ENCODE results near the gene ETFB. TPM values are rescaled to one million over a fixed set of nuclear protein-coding genes. Genes with fewer than 3 reads are reported as not detected.

ETFB gene
- total RNA-seq, 1 experiment from 2014 or later, result 66.2 TPM

DNA sequence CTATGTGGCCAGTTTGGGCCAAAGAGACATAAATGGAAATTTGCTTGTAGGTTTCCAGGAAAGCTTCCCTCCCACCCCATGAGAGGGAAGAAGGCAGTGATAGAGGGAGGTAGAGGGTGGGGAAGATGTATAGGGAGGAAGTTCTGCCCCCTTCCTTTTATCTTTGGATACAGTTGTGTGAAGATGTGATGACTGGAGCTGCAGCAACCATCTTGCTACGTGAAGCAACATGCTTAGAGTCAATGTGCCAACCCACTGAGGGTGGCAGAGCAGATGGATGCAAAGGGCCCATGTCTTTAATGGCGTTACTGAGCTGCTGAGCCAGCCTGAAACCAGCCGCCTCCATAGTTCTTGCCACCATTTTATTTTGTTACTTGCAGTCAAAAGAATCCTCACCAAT is 35.0 kb downstream of the ETFB start:
- H3K9me3 ChIP-seq (ENCODE audit: control insufficient read depth, insufficient read depth, low read depth, low read length), result no peaks in the 10 kb centered on the region
- no peaks in the 10 kb centered on the region for H3K4me1 ChIP-seq (ENCODE audit: control insufficient read depth, insufficient read depth, low read length)
- DNase-seq (ENCODE audit: low read depth, low spot score) (no peak), ATAC-seq (no peak)
- BruUV-seq (replicated peaks), result no TSS peak
- in situ Hi-C loops (cut with HindIII; ENCODE audit: low pct_unique_long_range_greater_than_20kb, low sequenced_read_pairs), result no loop called here
- intact Hi-C loops (cut with micrococcal nuclease; ENCODE audit: unreplicated experiment), result loop anchor here (10.0 kb wide), 1 partner anchor 324 kb away; no protein-coding TSS in a partner anchor
- H3K27ac ChIP-seq (ENCODE audit: low read length), result no peak overlapping the region
- no peak overlapping the region for H3K4me3 ChIP-seq (ENCODE audit: low read depth in 2 of 2, low read length in 2 of 2)
- TF ChIP-seq, protein P1, sequence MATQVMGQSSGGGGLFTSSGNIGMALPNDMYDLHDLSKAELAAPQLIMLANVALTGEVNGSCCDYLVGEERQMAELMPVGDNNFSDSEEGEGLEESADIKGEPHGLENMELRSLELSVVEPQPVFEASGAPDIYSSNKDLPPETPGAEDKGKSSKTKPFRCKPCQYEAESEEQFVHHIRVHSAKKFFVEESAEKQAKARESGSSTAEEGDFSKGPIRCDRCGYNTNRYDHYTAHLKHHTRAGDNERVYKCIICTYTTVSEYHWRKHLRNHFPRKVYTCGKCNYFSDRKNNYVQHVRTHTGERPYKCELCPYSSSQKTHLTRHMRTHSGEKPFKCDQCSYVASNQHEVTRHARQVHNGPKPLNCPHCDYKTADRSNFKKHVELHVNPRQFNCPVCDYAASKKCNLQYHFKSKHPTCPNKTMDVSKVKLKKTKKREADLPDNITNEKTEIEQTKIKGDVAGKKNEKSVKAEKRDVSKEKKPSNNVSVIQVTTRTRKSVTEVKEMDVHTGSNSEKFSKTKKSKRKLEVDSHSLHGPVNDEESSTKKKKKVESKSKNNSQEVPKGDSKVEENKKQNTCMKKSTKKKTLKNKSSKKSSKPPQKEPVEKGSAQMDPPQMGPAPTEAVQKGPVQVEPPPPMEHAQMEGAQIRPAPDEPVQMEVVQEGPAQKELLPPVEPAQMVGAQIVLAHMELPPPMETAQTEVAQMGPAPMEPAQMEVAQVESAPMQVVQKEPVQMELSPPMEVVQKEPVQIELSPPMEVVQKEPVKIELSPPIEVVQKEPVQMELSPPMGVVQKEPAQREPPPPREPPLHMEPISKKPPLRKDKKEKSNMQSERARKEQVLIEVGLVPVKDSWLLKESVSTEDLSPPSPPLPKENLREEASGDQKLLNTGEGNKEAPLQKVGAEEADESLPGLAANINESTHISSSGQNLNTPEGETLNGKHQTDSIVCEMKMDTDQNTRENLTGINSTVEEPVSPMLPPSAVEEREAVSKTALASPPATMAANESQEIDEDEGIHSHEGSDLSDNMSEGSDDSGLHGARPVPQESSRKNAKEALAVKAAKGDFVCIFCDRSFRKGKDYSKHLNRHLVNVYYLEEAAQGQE (IDR thresholded peaks at IDR 0.05; ENCODE audit: insufficient read depth in 1 of 2, low read depth in 2 of 2, low read length in 1 of 2), result no peak
- ChIA-PET POLR2A (no interaction called here), CTCF (no interaction called here)
- H3K36me3 ChIP-seq (ENCODE audit: control insufficient read depth, insufficient read depth, low read length), result no peaks in the 10 kb centered on the region
- H3K27me3 ChIP-seq (ENCODE audit: control insufficient read depth, insufficient read depth, low read length), result no peaks in the 10 kb centered on the region

DNA sequence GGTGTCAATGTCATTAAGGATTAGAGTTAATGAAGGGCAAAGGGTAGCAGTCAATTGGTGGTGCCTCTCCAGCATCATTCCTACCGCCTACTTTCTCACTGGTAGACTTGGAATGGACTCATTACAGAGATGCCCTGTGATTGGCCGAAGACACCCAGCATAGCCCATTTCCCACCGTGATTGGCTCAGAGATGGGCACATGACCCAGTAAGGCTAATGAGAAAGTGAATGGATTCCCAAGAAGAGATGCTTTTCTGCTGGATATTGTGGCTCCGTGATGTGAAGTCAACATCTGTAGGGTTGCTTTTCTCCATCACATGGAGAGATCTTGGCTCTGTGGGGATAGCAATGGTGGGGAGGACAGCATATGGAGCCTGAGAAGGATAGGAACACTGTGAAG is 35.8 kb downstream of the ETFB start:
- CTCF ChIA-PET, result no interaction called here
- H3K9me3 ChIP-seq (ENCODE audit: control insufficient read depth, insufficient read depth, low read depth, low read length), result no peaks in the 10 kb centered on the region
- ATAC-seq (no peak), DNase-seq (ENCODE audit: low read depth, low spot score) (no peak)
- POLR2A ChIA-PET, result no interaction called here
- H3K36me3 ChIP-seq (ENCODE audit: control insufficient read depth, insufficient read depth, low read length), result no peaks in the 10 kb centered on the region
- intact Hi-C loops (cut with micrococcal nuclease; ENCODE audit: unreplicated experiment) (loop anchor here (10.0 kb wide), 1 partner anchor 324 kb away; no protein-coding TSS in a partner anchor), in situ Hi-C loops (cut with HindIII; ENCODE audit: low pct_unique_long_range_greater_than_20kb, low sequenced_read_pairs) (no loop called here)
- BruUV-seq (replicated peaks), result no TSS peak
- no peak overlapping the region for H3K4me3 ChIP-seq (ENCODE audit: low read depth in 2 of 2, low read length in 2 of 2)
- no peaks in the 10 kb centered on the region for H3K4me1 ChIP-seq (ENCODE audit: control insufficient read depth, insufficient read depth, low read length)
- TF ChIP-seq POLR2AphosphoS5 (IDR thresholded peaks at IDR 0.05; ENCODE audit: low read depth, low read length) (no peak), SIN3A (IDR thresholded peaks at IDR 0.05; ENCODE audit: borderline replicate concordance, insufficient read depth, low read depth, low read length) (no peak), TCF7L2 (IDR thresholded peaks at IDR 0.05; ENCODE audit: low read depth, low read length) (no peak)
- TF ChIP-seq, protein P2, sequence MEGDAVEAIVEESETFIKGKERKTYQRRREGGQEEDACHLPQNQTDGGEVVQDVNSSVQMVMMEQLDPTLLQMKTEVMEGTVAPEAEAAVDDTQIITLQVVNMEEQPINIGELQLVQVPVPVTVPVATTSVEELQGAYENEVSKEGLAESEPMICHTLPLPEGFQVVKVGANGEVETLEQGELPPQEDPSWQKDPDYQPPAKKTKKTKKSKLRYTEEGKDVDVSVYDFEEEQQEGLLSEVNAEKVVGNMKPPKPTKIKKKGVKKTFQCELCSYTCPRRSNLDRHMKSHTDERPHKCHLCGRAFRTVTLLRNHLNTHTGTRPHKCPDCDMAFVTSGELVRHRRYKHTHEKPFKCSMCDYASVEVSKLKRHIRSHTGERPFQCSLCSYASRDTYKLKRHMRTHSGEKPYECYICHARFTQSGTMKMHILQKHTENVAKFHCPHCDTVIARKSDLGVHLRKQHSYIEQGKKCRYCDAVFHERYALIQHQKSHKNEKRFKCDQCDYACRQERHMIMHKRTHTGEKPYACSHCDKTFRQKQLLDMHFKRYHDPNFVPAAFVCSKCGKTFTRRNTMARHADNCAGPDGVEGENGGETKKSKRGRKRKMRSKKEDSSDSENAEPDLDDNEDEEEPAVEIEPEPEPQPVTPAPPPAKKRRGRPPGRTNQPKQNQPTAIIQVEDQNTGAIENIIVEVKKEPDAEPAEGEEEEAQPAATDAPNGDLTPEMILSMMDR (IDR thresholded peaks at IDR 0.05), result no peak
- TF ChIP-seq, protein P1 (IDR thresholded peaks at IDR 0.05; ENCODE audit: insufficient read depth in 1 of 2, low read depth in 2 of 2, low read length in 1 of 2), result no peak
- no peaks in the 10 kb centered on the region for H3K27me3 ChIP-seq (ENCODE audit: control insufficient read depth, insufficient read depth, low read length)
- H3K27ac ChIP-seq (ENCODE audit: low read length), result no peak overlapping the region

Measured in Panc1 (cell line).